Esophagus squamous epithelium (tissue), 5 donors: Measurements from ENCODE around the gene TNFAIP2. TPM values are rescaled to one million over a fixed set of nuclear protein-coding genes. Genes with fewer than 3 reads are reported as not detected.

Experiments
- DNase-seq: peaks from one replicate; lab custom pipeline; 2025; lab: John Stamatoyannopoulos, UW
- H3K27ac ChIP-seq, 4 donors: fragments of 200-600 bp; sonication (generic); one replicate each; pipeline ENCODE4 v1.5.1; 2016 to 2019; ENCODE audit warnings: mild to moderate bottlenecking in 1 of 4
- H3K27me3 ChIP-seq, 4 donors: fragments of 200-600 bp; sonication (generic); 1 replicate in 3 of 4; 2 replicates in 1 of 4; pipeline versions ENCODE4 v1.5.1 to v1.6.0; 2017 to 2021; ENCODE audit warnings: antibody characterized with exemption in 1 of 4
- H3K36me3 ChIP-seq, 3 donors: fragments of 200-600 bp; sonication (generic); one replicate each; pipeline ENCODE4 v1.5.1; 2016 to 2019
- H3K4me1 ChIP-seq, 3 donors: fragments of 200-600 bp; sonication (generic); one replicate each; pipeline ENCODE4 v1.5.1; 2017 to 2019
- H3K4me3 ChIP-seq, 4 donors: fragments of 200-600 bp; sonication (generic); 1 replicate in 3 of 4; 2 replicates in 1 of 4; pipeline ENCODE4 v1.5.1; 2016 to 2019; ENCODE audit warnings: mild to moderate bottlenecking in 2 of 4, moderate library complexity in 1 of 4
- H3K9me3 ChIP-seq, 3 donors: fragments of 200-600 bp; sonication (generic); one replicate each; pipeline ENCODE4 v1.5.1; 2016 to 2019
- CTCF ChIP-seq, 6 experiments: fragments of 450-650 bp in 4 of 6; fragments of 200-600 bp in 2 of 6; sonication (generic) in 2 of 6; IDR thresholded peaks; one replicate each; pipeline ENCODE4 v1.5.1; 2016 to 2019; ENCODE audit warnings: antibody characterized with exemption in 6 of 6, mild to moderate bottlenecking in 4 of 6, moderate library complexity in 4 of 6
- POLR2A ChIP-seq, 4 donors: fragments of 450-650 bp; IDR thresholded peaks; one replicate each; pipeline ENCODE4 v1.6.1; 2017; ENCODE audit warnings: antibody characterized with exemption in 4 of 4, mild to moderate bottlenecking in 4 of 4, moderate library complexity in 3 of 4
- WGBS, 2 donors: methylation state at CpG; one replicate each; pipeline ENCODE4 v1.1.5; 2018; 5-methylcytosine and 5-hydroxymethylcytosine counted together
- intact Hi-C: fragments of 100-400 bp; cut with DNase I; formaldehyde crosslinking; loops from one replicate; pipeline ENCODE4 v1.15.0; 2022
- total RNA-seq, 4 donors: library from RNA; depleted of rRNA; stranded (reverse); fragments of >200 nt; gene quantifications; one replicate each; pipeline ENCODE4 v1.1.0, GENCODE V29; 2016
- donor health status: DM: yes; HTN: yes; CAD: no.

The TNFAIP2 gene
- total RNA-seq, 4 donors from 2014 or later = 36.6 to 163 (median 130) TPM

GRCh38 chr14:103094406-103095209, 28.7 kb upstream of the TNFAIP2 start, which contains the start of gene EXOC3L4:
EXOC3L4 (plus strand) TSS chr14:103094725; CDS start chr14:103100220, 5,495 bp downstream.
- H3K4me3 ChIP-seq = peak within 1 kb of the TSS in 2 of 4 donors; percentile 9 to 49
- peaks cover 0 to 32% (median 0%) of the 10 kb centered on the region in 4 donors for H3K27me3 ChIP-seq
- TF ChIP-seq POLR2A (IDR thresholded peaks at IDR 0.05) = no peak
- no peak for TF ChIP-seq CTCF (IDR thresholded peaks at IDR 0.05)
- intact Hi-C loops = no loop called here
- no peaks in the 10 kb centered on the region for H3K36me3 ChIP-seq
- peak within 1 kb of the TSS; percentile 22 to 82 (median 71) for H3K27ac ChIP-seq
- H3K9me3 ChIP-seq = no peaks in the 10 kb centered on the region
- DNase-seq = no peak
- whole genome bisulfite sequencing, 2 donors = 73 to 96% methylated on average over 2 to 5 of the region's 23 CpGs
- H3K4me1 ChIP-seq = peaks cover 15 to 43% (median 34%) of the 10 kb centered on the region in 3 donors

GRCh38 chr14:103095210-103095778, 28.0 kb upstream of the TNFAIP2 start:
- no peak for TF ChIP-seq POLR2A (IDR thresholded peaks at IDR 0.05)
- TF ChIP-seq CTCF (IDR thresholded peaks at IDR 0.05) = no peak
- no peak for DNase-seq
- Histone ChIP-seq H3K4me1 (peaks cover 15 to 46% (median 40%) of the 10 kb centered on the region in 3 donors), H3K27me3 (peaks cover 0 to 39% (median 0%) of the 10 kb centered on the region in 4 donors), H3K9me3 (no peaks in the 10 kb centered on the region), H3K36me3 (no peaks in the 10 kb centered on the region), H3K4me3 (peak overlapping the region in 1 of 4 donors; percentile 49), H3K27ac (peak overlapping the region in 3 of 4 donors; percentile 65 to 82 (median 77))
- intact Hi-C loops = no loop called here
- 88 to 92% methylated on average over 7 to 10 of the region's 11 CpGs for WGBS, 2 donors

GRCh38 chr14:103096387-103096786, 26.9 kb upstream of the TNFAIP2 start:
- Histone ChIP-seq H3K36me3 (no peaks in the 10 kb centered on the region), H3K27ac (no peak overlapping the region), H3K4me3 (no peak overlapping the region), H3K4me1 (peaks cover 8 to 39% (median 37%) of the 10 kb centered on the region in 3 donors), H3K9me3 (no peaks in the 10 kb centered on the region), H3K27me3 (peaks cover 0 to 40% (median 0%) of the 10 kb centered on the region in 4 donors)
- no peak for DNase-seq
- intact Hi-C loops = no loop called here
- TF ChIP-seq POLR2A (IDR thresholded peaks at IDR 0.05) (no peak), CTCF (IDR thresholded peaks at IDR 0.05) (no peak)
- WGBS, 2 donors = 60 to 70% methylated on average over 4 of the region's 4 CpGs

GRCh38 chr14:103097244-103097993, 25.8 kb upstream of the TNFAIP2 start:
- H3K9me3 ChIP-seq = no peaks in the 10 kb centered on the region
- intact Hi-C loops = no loop called here
- H3K27ac ChIP-seq = no peak overlapping the region
- H3K36me3 ChIP-seq = no peaks in the 10 kb centered on the region
- DNase-seq = no peak
- WGBS, 2 donors = 81 to 87% methylated on average over 10 to 17 of the region's 26 CpGs
- peaks cover 0 to 50% (median under 1%) of the 10 kb centered on the region in 4 donors for H3K27me3 ChIP-seq
- H3K4me3 ChIP-seq = no peak overlapping the region
- peaks cover 8 to 37% (median 35%) of the 10 kb centered on the region in 3 donors for H3K4me1 ChIP-seq
- TF ChIP-seq POLR2A (IDR thresholded peaks at IDR 0.05) = no peak
